IMR-90 (cell line): Measurements from ENCODE around the gene PHACTR3. TPM values are rescaled to one million over a fixed set of nuclear protein-coding genes. Genes with fewer than 3 reads are reported as not detected.

Experiments used
- ATAC-seq: fragments of 200-7000 bp; cut with Tn5 transposase; 2 replicates; pipeline ENCODE4 v1.9.1; 2020; ENCODE audit warnings: low read depth, mild to moderate bottlenecking, moderate library complexity
- BruUV-seq: library from RNA; stranded (reverse); fragments of 400-500 nt; replicated peaks from 2 replicates; lab custom pipeline; 2021; lab: Mats Ljungman, UMichigan
- CTCF ChIA-PET: fragments of 300-600 bp; formaldehyde crosslinking; extraction: SDS; loops from one replicate; lab custom pipeline; 2021; ENCODE audit warnings: antibody characterized with exemption; lab: Yijun Ruan, JAX
- POLR2A ChIA-PET: fragments of 300-600 bp; sonication (Branson Sonifier 250); formaldehyde crosslinking; loops from one replicate; lab custom pipeline; 2022; ENCODE audit warnings: antibody characterized with exemption; ENCODE audit not compliant: unreplicated experiment; lab: Charles Lee
- DNase-seq: peaks from one replicate; pipeline ENCODE4 v3.0.0; 2013
- H2AFZ ChIP-seq: replicated peaks from 2 replicates; pipeline ENCODE3; 2013; ENCODE audit warnings: low read length, mild to moderate bottlenecking; ENCODE audit not compliant: poor library complexity
- H2AK5ac ChIP-seq: 2 replicates; pipeline ENCODE4 v1.6.1; 2013; ENCODE audit warnings: low read depth, low read length, inconsistent platforms
- H2AK9ac ChIP-seq: replicated peaks from 2 replicates; pipeline ENCODE3; 2013; ENCODE audit warnings: mild to moderate bottlenecking, low read depth, low read length, moderate library complexity; ENCODE audit not compliant: poor library complexity
- H2BK120ac ChIP-seq: 2 replicates; pipeline ENCODE4 v1.6.1; 2013; ENCODE audit warnings: low read depth, low read length, inconsistent platforms
- H2BK15ac ChIP-seq: 3 replicates; pipeline ENCODE4 v1.6.1; 2013; ENCODE audit warnings: low read depth, low read length, inconsistent platforms
- H2BK20ac ChIP-seq: 2 replicates; pipeline ENCODE4 v1.6.1; 2013; ENCODE audit warnings: low read depth, mild to moderate bottlenecking, inconsistent platforms, low read length, moderate library complexity
- H2BK5ac ChIP-seq: 2 replicates; pipeline ENCODE4 v1.6.1; 2013; ENCODE audit warnings: mild to moderate bottlenecking, low read depth, low read length, inconsistent platforms; ENCODE audit not compliant: poor library complexity, severe bottlenecking
- H3K14ac ChIP-seq: replicated peaks from 2 replicates; pipeline ENCODE4 v1.6.1; 2013; ENCODE audit warnings: low read depth, low read length, inconsistent platforms
- H3K18ac ChIP-seq: 2 replicates; pipeline ENCODE4 v1.6.1; 2013; ENCODE audit warnings: low read depth, low read length, control low read depth
- H3K23ac ChIP-seq: 2 replicates; pipeline ENCODE4 v1.6.1; 2013; ENCODE audit warnings: low read depth, low read length, inconsistent platforms
- H3K27ac ChIP-seq: 2 replicates; pipeline ENCODE4 v1.5.1; 2013; ENCODE audit warnings: mild to moderate bottlenecking, control low read depth, low read length; ENCODE audit not compliant: insufficient read depth
- H3K27me3 ChIP-seq: 2 replicates; pipeline ENCODE4 v1.6.1; 2013; ENCODE audit warnings: low read length; ENCODE audit not compliant: control insufficient read depth, insufficient read depth
- H3K36me3 ChIP-seq: 2 replicates; pipeline ENCODE4 v1.6.1; 2013; ENCODE audit warnings: low read length, mixed read lengths; ENCODE audit not compliant: control insufficient read depth, insufficient read depth
- H3K4ac ChIP-seq: 2 replicates; pipeline ENCODE4 v1.6.1; 2013; ENCODE audit warnings: low read depth, low read length, inconsistent platforms
- H3K4me1 ChIP-seq: 2 replicates; pipeline ENCODE4 v1.6.1; 2013; ENCODE audit warnings: low read length, mixed read lengths; ENCODE audit not compliant: control insufficient read depth, insufficient read depth
- H3K4me2 ChIP-seq: 2 replicates; pipeline ENCODE4 v1.6.1; 2013; ENCODE audit warnings: low read depth, mild to moderate bottlenecking, control low read depth, low read length, moderate library complexity
- H3K4me3 ChIP-seq: 2 replicates; pipeline ENCODE4 v1.5.1; 2013; ENCODE audit warnings: low read depth, mild to moderate bottlenecking, control low read depth, low read length, moderate library complexity; ENCODE audit not compliant: insufficient read depth
- H3K56ac ChIP-seq: 2 replicates; pipeline ENCODE4 v1.6.1; 2013; ENCODE audit warnings: low read length, inconsistent platforms; ENCODE audit not compliant: insufficient read depth; ENCODE audit errors: extremely low read depth
- H3K79me1 ChIP-seq, 2 experiments: 2 replicates each; pipeline ENCODE4 v1.6.1; 2013; ENCODE audit warnings: low read length in 2 of 2, inconsistent platforms in 1 of 2, low read depth in 1 of 2
- H3K9ac ChIP-seq: 2 replicates; pipeline ENCODE4 v1.6.1; 2013; ENCODE audit warnings: low read depth, low read length, control low read depth
- H3K9me1 ChIP-seq: 2 replicates; pipeline ENCODE4 v1.6.1; 2013; ENCODE audit warnings: low read length, inconsistent platforms; ENCODE audit not compliant: insufficient read depth
- H3K9me3 ChIP-seq: 2 replicates; pipeline ENCODE4 v1.6.1; 2013; ENCODE audit warnings: low read length; ENCODE audit not compliant: control insufficient read depth, insufficient read depth
- H4K20me1 ChIP-seq: 2 replicates; pipeline ENCODE4 v1.6.1; 2013; ENCODE audit warnings: low read length, inconsistent platforms; ENCODE audit not compliant: insufficient read depth
- H4K5ac ChIP-seq: 2 replicates; pipeline ENCODE4 v1.6.1; 2013; ENCODE audit warnings: mild to moderate bottlenecking, low read depth, low read length, control low read depth
- H4K8ac ChIP-seq, 2 experiments: 2 replicates each; pipeline ENCODE4 v1.6.1; 2013; ENCODE audit warnings: low read depth in 2 of 2, low read length in 2 of 2, control low read depth in 1 of 2, inconsistent platforms in 1 of 2
- H4K91ac ChIP-seq: 2 replicates; pipeline ENCODE4 v1.6.1; 2013; ENCODE audit warnings: low read depth, low read length, inconsistent platforms; ENCODE audit not compliant: insufficient read depth
- CEBPB ChIP-seq: IDR thresholded peaks from 2 replicates; pipeline ENCODE4 v1.6.1; 2012; ENCODE audit warnings: low read depth, low read length, improper control_type of control experiment
- CHD1 ChIP-seq: IDR thresholded peaks from 2 replicates; pipeline ENCODE4 v1.6.1; 2012; ENCODE audit warnings: low read depth, low read length, improper control_type of control experiment
- MAZ ChIP-seq: IDR thresholded peaks from 2 replicates; pipeline ENCODE4 v1.6.1; 2012; ENCODE audit warnings: low read depth, mild to moderate bottlenecking, low read length, improper control_type of control experiment, moderate library complexity, borderline replicate concordance
- MXI1 ChIP-seq: IDR thresholded peaks from 2 replicates; pipeline ENCODE4 v1.6.1; 2012; ENCODE audit warnings: low read depth, mild to moderate bottlenecking, low read length, moderate library complexity, borderline replicate concordance
- POLR2A ChIP-seq: IDR thresholded peaks from 2 replicates; pipeline ENCODE4 v1.6.1; 2012; ENCODE audit warnings: mild to moderate bottlenecking, low read depth, low read length
- RCOR1 ChIP-seq: IDR thresholded peaks from 2 replicates; pipeline ENCODE4 v1.6.1; 2012; ENCODE audit warnings: mild to moderate bottlenecking, low read length, improper control_type of control experiment; ENCODE audit not compliant: insufficient replicate concordance
- SMC3 ChIP-seq: fragments of 150-350 bp; IDR thresholded peaks from 2 replicates; pipeline ENCODE4 v1.6.1; 2016; ENCODE audit warnings: low read depth, mild to moderate bottlenecking, antibody characterized with exemption, low read length, moderate library complexity
- WGBS, 2 experiments: methylation state at CpG; one replicate each; pipeline versions ENCODE4 v1.1.5 to v1.1.7; 2013; ENCODE audit warnings: missing lambda C conversion rate in 2 of 2; ENCODE audit not compliant: insufficient read length in 1 of 2; ENCODE audit errors: extremely low coverage in 2 of 2; 5-methylcytosine and 5-hydroxymethylcytosine counted together
- dilution Hi-C: fragments of 300-500 bp; cut with HindIII; formaldehyde crosslinking; loops from one replicate; pipeline ENCODE4 v1.14.3; 2018; ENCODE audit warnings: low sequenced_read_pairs; ENCODE audit not compliant: unreplicated experiment
- in situ Hi-C: fragments of 300-500 bp; cut with MboI; formaldehyde crosslinking; loops from 3 replicates; pipeline ENCODE4 v1.14.3; 2019; ENCODE audit warnings: low sequenced_read_pairs, inconsistent platforms, mixed read lengths
- intact Hi-C: fragments of 100-400 bp; cut with micrococcal nuclease; formaldehyde crosslinking; loops from 2 replicates; pipeline ENCODE4 v1.10.0; 2022
- polyA plus RNA-seq, 3 experiments: library from polyadenylated mRNA; depleted of rRNA; stranded (reverse); fragments of >200 nt; gene quantifications; 2 replicates each; pipeline ENCODE4 v1.2.3, GENCODE V29; 2012; ENCODE audit warnings: low replicate concordance in 1 of 3
- total RNA-seq: library from RNA; depleted of rRNA; stranded (reverse); fragments of >200 nt; gene quantifications from 2 replicates; pipeline ENCODE4 v1.2.3, GENCODE V29; 2012
- TF ChIP-seq, protein P1 (sequence below): fragments of 150-350 bp; IDR thresholded peaks from 2 replicates; pipeline ENCODE4 v1.6.1; 2016; ENCODE audit warnings: low read depth, mild to moderate bottlenecking, low read length, moderate library complexity, borderline replicate concordance

The PHACTR3 gene
- total and polyA plus RNA-seq, 2 of the 4 experiments (the other 2 are of a cell fraction), result not detected

- TF ChIP-seq CHD1, result no peak
- TF ChIP-seq, protein P1, sequence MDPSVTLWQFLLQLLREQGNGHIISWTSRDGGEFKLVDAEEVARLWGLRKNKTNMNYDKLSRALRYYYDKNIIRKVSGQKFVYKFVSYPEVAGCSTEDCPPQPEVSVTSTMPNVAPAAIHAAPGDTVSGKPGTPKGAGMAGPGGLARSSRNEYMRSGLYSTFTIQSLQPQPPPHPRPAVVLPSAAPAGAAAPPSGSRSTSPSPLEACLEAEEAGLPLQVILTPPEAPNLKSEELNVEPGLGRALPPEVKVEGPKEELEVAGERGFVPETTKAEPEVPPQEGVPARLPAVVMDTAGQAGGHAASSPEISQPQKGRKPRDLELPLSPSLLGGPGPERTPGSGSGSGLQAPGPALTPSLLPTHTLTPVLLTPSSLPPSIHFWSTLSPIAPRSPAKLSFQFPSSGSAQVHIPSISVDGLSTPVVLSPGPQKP, result no peak
- no peak for TF ChIP-seq RCOR1
- TF ChIP-seq POLR2A, result no peak
- TF ChIP-seq MAZ, result no peak
- TF ChIP-seq MXI1, result no peak
- no peak for TF ChIP-seq CEBPB
- TF ChIP-seq SMC3, result no peak
- no peak overlapping the region for H3K9ac ChIP-seq
- no peak overlapping the region for H3K56ac ChIP-seq
- no peak overlapping the region for H3K4me3 ChIP-seq
- ChIA-PET POLR2A (no interaction called here), CTCF (interaction anchor here (2.4 kb wide), 1 partner anchor 13 kb away, joined by 8 read pairs; no protein-coding TSS in a partner anchor)
- no peaks in the 10 kb centered on the region for H3K9me1 ChIP-seq
- no peak overlapping the region for H3K18ac ChIP-seq
- H3K79me1 ChIP-seq, result no peaks in the 10 kb centered on the region
- H4K5ac ChIP-seq, result no peak overlapping the region
- H2AK9ac ChIP-seq, result no peak overlapping the region
- H3K4ac ChIP-seq, result no peak overlapping the region
- in situ Hi-C loops (no loop called here), intact Hi-C loops (no loop called here), dilution Hi-C loops (no loop called here)
- ATAC-seq (no peak), DNase-seq (no peak)
- no peak overlapping the region for H4K8ac ChIP-seq
- H2AFZ ChIP-seq, result no peak overlapping the region
- H3K14ac ChIP-seq, result no peak overlapping the region
- H4K20me1 ChIP-seq, result no peaks in the 10 kb centered on the region
- H3K9me3 ChIP-seq, result no peaks in the 10 kb centered on the region
- no peak overlapping the region for H2BK120ac ChIP-seq
- WGBS, 2 experiments, result no CpG with 5 or more reads among the region's 3 CpGs
- BruUV-seq, result no TSS peak
- H3K4me2 ChIP-seq, result no peak overlapping the region
- H2BK15ac ChIP-seq, result no peak overlapping the region
- no peak overlapping the region for H4K91ac ChIP-seq
- H3K27me3 ChIP-seq, result no peaks in the 10 kb centered on the region
- H3K23ac ChIP-seq, result no peak overlapping the region
- no peaks in the 10 kb centered on the region for H3K4me1 ChIP-seq
- H2AK5ac ChIP-seq, result no peak overlapping the region
- no peak overlapping the region for H2BK20ac ChIP-seq
- H3K36me3 ChIP-seq, result no peaks in the 10 kb centered on the region
- no peak overlapping the region for H2BK5ac ChIP-seq
- no peak overlapping the region for H3K27ac ChIP-seq
Measured at GRCh38 chr20:59863058-59863457, 258.7 kb downstream of the PHACTR3 start.
